ENCODE measurements around the gene PFKL. TPM values are rescaled to one million over a fixed set of nuclear protein-coding genes. Genes with fewer than 3 reads are reported as not detected.

PFKL gene
- total RNA-seq, 3 donors from 2014 or later (not counting 1 experiment from before 2014, with no cell fraction given): 89.7 to 91.3 (median 89.9) TPM

DNA sequence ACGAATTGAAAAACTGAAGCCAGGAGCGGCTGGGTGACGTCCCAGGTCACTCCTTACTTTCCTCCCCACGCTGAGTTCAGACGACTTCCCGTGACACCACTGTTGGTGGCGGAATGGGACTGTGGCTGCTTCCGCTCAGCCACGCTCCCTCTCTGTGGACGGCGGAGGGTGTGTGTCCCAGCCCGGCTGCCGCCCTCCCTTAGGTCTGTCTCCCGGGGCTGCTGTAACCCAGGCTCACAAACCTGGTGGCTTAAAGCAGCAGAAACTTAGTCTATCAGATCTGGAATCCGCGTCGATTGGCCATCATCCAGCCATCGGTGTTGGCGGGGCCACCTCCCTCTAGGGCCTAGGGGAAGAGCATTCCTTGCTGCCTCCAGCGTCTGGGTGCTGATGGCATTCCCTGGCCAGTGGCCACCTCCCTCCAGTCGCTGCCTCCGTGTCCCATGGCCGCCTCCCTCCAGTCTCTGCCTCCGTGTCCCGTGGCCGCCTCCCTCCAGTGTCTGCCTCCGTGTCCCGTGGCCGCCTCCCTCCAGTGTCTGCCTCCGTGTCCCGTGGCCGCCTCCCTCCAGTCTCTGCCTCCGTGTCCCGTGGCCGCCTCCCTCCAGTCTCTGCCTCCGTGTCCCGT, 71.0 kb downstream of the PFKL start:
- peaks cover 0 to 3% of the 10 kb centered on the region in 2 donors for H3K27me3 Mint-ChIP-seq (ENCODE audit: low read depth in 2 of 2)
- no peak overlapping the region for H3K4me3 ChIP-seq (ENCODE audit: low read length)
- peaks cover 4% of the 10 kb centered on the region for H3K9me3 ChIP-seq (ENCODE audit: control insufficient read depth, insufficient read depth, low read length)
- WGBS (ENCODE audit: insufficient coverage): 98% methylated on average over 32 of the region's 37 CpGs
- TF ChIP-seq, protein P1, sequence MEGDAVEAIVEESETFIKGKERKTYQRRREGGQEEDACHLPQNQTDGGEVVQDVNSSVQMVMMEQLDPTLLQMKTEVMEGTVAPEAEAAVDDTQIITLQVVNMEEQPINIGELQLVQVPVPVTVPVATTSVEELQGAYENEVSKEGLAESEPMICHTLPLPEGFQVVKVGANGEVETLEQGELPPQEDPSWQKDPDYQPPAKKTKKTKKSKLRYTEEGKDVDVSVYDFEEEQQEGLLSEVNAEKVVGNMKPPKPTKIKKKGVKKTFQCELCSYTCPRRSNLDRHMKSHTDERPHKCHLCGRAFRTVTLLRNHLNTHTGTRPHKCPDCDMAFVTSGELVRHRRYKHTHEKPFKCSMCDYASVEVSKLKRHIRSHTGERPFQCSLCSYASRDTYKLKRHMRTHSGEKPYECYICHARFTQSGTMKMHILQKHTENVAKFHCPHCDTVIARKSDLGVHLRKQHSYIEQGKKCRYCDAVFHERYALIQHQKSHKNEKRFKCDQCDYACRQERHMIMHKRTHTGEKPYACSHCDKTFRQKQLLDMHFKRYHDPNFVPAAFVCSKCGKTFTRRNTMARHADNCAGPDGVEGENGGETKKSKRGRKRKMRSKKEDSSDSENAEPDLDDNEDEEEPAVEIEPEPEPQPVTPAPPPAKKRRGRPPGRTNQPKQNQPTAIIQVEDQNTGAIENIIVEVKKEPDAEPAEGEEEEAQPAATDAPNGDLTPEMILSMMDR (IDR thresholded peaks at IDR 0.05): no peak
- peaks cover 2% of the 10 kb centered on the region for H3K36me3 ChIP-seq (ENCODE audit: control insufficient read depth, insufficient read depth, low read length)
- intact Hi-C loops (cut with micrococcal nuclease): loop anchor here (10.0 kb wide), 3 partner anchors 104 to 554 kb away; partner anchors contain the start of genes ITGB2 and TRAPPC10
- no peak overlapping the region for H3K27ac Mint-ChIP-seq
- no peak for DNase-seq
- peaks cover 37 to 47% of the 10 kb centered on the region in 2 donors for H3K4me1 Mint-ChIP-seq
- H3K4me3 Mint-ChIP-seq: no peak overlapping the region
- no peak overlapping the region for H3K27ac ChIP-seq (ENCODE audit: low read length)
- peaks cover 28% of the 10 kb centered on the region for H3K4me1 ChIP-seq (ENCODE audit: control insufficient read depth, insufficient read depth, low read length)
- ATAC-seq: no peak
- H3K27me3 ChIP-seq (ENCODE audit: control insufficient read depth, insufficient read depth, low read length): peaks cover 6% of the 10 kb centered on the region
- H3K9me3 Mint-ChIP-seq: no peaks in the 10 kb centered on the region
- H3K36me3 Mint-ChIP-seq: no peaks in the 10 kb centered on the region

DNA sequence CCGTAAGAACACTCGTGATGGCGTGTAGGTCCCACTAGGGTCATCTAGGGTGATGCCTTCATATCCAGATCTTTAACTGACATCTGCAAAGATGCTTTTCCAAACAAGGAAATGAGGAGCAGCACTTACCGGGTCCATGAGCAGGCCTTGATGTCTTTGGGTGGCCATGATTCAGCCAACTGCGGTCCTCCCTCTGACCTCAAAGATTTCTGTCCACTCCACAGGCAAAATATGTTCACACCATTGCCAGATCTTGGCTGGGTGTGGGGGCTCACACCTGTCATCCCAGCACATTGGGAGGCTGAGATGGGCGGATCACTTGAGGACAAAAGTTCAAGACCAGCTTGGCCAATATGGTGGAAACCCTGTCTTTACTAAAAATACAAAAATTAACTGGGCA, 71.7 kb downstream of the PFKL start:
- TF ChIP-seq, protein P1 (IDR thresholded peaks at IDR 0.05): no peak
- WGBS (ENCODE audit: insufficient coverage): over 99% methylated on average over 6 of the region's 6 CpGs
- ATAC-seq (no peak), DNase-seq (no peak)
- Histone ChIP-seq H3K36me3 (ENCODE audit: control insufficient read depth, insufficient read depth, low read length) (peaks cover 2% of the 10 kb centered on the region), H3K9me3 (ENCODE audit: control insufficient read depth, insufficient read depth, low read length) (peaks cover 4% of the 10 kb centered on the region), H3K27me3 (ENCODE audit: control insufficient read depth, insufficient read depth, low read length) (peaks cover 5% of the 10 kb centered on the region), H3K4me1 (ENCODE audit: control insufficient read depth, insufficient read depth, low read length) (peaks cover 35% of the 10 kb centered on the region), H3K27ac (ENCODE audit: low read length) (no peak overlapping the region), H3K4me3 (ENCODE audit: low read length) (no peak overlapping the region)
- Mint-ChIP-seq H3K9me3 (no peaks in the 10 kb centered on the region), H3K27ac (no peak overlapping the region), H3K27me3 (ENCODE audit: low read depth in 2 of 2) (peaks cover 0 to 3% of the 10 kb centered on the region in 2 donors), H3K4me3 (no peak overlapping the region), H3K36me3 (no peaks in the 10 kb centered on the region), H3K4me1 (peaks cover 39 to 54% of the 10 kb centered on the region in 2 donors)
- intact Hi-C loops (cut with micrococcal nuclease): loop anchor here (10.0 kb wide), 3 partner anchors 103 to 553 kb away; partner anchors contain the start of genes ITGB2 and TRAPPC10

DNA sequence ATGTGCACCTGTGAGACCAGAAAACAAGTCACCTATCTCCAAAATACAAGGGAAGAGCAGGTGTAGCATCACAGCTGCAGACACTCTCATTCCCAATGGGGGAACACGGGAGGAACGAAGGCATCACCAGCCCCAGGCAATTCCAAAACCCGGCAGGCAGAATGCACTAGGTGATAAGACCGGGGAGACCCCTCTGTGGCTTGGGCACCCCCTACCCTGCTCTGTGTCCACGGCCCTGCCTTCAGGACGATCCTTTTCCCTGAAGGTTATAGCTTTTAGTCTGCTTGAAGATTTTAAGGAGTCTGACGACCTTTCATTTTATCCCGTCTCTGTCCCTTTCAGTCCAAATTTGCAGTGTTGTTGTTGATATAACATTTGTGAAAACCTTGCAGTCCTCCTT, 72.8 kb downstream of the PFKL start:
- no peak for ATAC-seq
- no peak for DNase-seq
- peaks cover 0 to 3% of the 10 kb centered on the region in 2 donors for H3K27me3 Mint-ChIP-seq (ENCODE audit: low read depth in 2 of 2)
- TF ChIP-seq, protein P1 (IDR thresholded peaks at IDR 0.05): no peak
- H3K9me3 ChIP-seq (ENCODE audit: control insufficient read depth, insufficient read depth, low read length): peaks cover 4% of the 10 kb centered on the region
- peaks cover 39 to 60% of the 10 kb centered on the region in 2 donors for H3K4me1 Mint-ChIP-seq
- peak overlapping the region; percentile 13 for H3K4me3 Mint-ChIP-seq
- peaks cover 10% of the 10 kb centered on the region for H3K27me3 ChIP-seq (ENCODE audit: control insufficient read depth, insufficient read depth, low read length)
- peaks cover 43% of the 10 kb centered on the region for H3K4me1 ChIP-seq (ENCODE audit: control insufficient read depth, insufficient read depth, low read length)
- no peak overlapping the region for H3K27ac ChIP-seq (ENCODE audit: low read length)
- intact Hi-C loops (cut with micrococcal nuclease): loop anchor here (10.0 kb wide), 3 partner anchors 102 to 552 kb away; partner anchors contain the start of genes ITGB2 and TRAPPC10
- WGBS (ENCODE audit: insufficient coverage): 92% methylated on average over 8 of the region's 8 CpGs
- no peak overlapping the region for H3K27ac Mint-ChIP-seq
- H3K36me3 ChIP-seq (ENCODE audit: control insufficient read depth, insufficient read depth, low read length): no peaks in the 10 kb centered on the region
- no peak overlapping the region for H3K4me3 ChIP-seq (ENCODE audit: low read length)
- H3K36me3 Mint-ChIP-seq: no peaks in the 10 kb centered on the region
- no peaks in the 10 kb centered on the region for H3K9me3 Mint-ChIP-seq
